Measurements from ENCODE around the gene SMURF1. TPM values are rescaled to one million over a fixed set of nuclear protein-coding genes. Genes with fewer than 3 reads are reported as not detected.

SMURF1 gene
- total RNA-seq, 1 donor from 2014 or later = 35.0 TPM

DNA sequence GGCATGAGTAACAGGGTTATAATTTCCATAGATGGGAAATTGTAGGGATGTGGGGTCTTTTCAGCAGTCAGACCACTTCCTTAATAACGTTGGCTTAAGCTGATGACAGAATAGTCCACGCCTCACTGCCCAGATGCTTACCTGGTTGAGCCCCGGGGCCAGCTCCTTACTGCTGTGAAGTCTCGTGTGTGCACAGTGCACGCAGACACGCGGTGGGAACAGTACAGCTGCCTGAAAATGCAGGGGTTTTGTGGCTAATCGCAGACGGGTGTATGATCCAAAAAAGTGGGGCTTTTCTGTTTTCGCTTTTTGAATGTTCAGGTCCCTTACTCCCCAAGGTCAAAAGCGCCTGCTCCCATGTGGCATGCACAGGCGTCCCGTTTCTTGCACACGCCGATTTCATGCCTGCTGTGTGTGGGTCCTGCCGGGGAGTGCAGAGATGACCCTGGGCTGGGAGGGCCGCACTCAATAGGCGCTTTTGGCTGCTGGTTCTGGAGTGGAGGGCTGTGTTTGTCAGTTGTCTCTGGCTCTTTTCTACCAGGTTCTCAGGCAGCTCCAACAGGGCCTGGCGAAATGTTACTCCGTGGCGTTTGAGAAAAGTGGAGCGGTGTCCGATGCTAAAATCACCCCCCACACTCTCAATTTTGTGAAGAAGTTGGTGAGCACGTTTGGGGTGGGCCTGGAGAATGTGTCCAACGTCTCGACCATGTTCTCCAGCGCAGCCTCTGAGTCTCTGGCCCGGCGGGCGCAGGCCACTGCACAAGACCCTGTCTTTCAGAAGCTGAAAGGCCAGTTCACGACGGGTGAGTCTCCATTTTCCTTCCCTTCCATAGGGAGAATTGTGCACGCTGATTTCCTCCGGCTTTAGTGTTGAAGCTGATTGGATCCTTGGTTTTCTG is 149.6 kb downstream of the SMURF1 start:
- ATAC-seq = no peak
- Histone ChIP-seq H3K4me3 (no peak overlapping the region), H3K9me3 (no peaks in the 10 kb centered on the region), H3K36me3 (peaks cover 96% of the 10 kb centered on the region), H3K27me3 (no peaks in the 10 kb centered on the region), H3K4me1 (no peaks in the 10 kb centered on the region), H3K27ac (no peak overlapping the region)
- intact Hi-C loops (cut with DNase I) = no loop called here
- TF ChIP-seq, protein P1, sequence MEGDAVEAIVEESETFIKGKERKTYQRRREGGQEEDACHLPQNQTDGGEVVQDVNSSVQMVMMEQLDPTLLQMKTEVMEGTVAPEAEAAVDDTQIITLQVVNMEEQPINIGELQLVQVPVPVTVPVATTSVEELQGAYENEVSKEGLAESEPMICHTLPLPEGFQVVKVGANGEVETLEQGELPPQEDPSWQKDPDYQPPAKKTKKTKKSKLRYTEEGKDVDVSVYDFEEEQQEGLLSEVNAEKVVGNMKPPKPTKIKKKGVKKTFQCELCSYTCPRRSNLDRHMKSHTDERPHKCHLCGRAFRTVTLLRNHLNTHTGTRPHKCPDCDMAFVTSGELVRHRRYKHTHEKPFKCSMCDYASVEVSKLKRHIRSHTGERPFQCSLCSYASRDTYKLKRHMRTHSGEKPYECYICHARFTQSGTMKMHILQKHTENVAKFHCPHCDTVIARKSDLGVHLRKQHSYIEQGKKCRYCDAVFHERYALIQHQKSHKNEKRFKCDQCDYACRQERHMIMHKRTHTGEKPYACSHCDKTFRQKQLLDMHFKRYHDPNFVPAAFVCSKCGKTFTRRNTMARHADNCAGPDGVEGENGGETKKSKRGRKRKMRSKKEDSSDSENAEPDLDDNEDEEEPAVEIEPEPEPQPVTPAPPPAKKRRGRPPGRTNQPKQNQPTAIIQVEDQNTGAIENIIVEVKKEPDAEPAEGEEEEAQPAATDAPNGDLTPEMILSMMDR (IDR thresholded peaks at IDR 0.05) = no peak
- peak; percentile 46 for DNase-seq

DNA sequence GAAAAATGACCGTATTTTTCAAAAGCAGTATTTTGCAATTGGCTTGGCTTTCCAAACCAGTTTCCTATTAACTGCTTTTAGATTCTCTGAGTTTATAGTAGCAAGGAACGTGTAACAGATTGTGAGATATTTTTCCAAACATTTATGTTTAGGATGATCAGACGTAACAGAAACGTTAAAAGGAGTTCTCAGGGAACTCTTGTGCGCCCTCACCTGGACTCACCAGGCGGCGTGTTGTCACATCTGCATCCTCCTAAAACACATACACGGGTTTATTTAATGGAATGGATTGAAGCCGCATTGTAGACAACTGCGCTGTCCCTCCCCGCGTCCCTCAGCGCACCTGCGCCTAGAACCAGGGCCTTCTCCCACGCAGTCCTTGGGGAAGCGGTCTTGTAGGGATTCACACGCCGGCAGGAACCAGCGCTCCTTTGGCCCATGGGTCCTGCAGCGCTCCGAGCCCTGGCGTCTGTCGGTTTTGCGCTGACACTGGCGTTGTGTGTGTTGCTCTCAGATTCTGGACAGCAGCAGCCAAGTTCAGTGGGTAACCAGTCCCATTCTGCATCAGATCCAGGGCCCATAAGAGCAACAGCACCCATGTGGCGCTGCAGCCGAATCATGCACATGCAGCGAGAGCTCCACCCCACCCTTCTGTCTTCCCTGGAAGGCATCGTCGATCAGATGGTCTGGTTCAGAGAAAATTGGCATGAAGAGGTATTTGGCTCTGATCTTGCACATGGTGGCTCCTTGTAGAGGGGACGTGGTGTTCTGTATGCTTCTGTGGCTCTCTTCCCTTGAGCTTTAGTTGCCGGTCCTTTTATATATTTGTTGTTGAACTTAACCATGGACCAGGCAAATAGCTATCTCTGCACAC is 150.6 kb downstream of the SMURF1 start:
- ATAC-seq (no peak), DNase-seq (peak; percentile 57)
- Histone ChIP-seq H3K27me3 (no peaks in the 10 kb centered on the region), H3K9me3 (no peaks in the 10 kb centered on the region), H3K4me3 (no peak overlapping the region), H3K36me3 (peaks cover 96% of the 10 kb centered on the region), H3K4me1 (no peaks in the 10 kb centered on the region), H3K27ac (no peak overlapping the region)
- intact Hi-C loops (cut with DNase I) = no loop called here
- TF ChIP-seq, protein P1 (IDR thresholded peaks at IDR 0.05) = no peak

- TF ChIP-seq, protein P1 (IDR thresholded peaks at IDR 0.05) = no peak
- DNase-seq (peak; percentile 21), ATAC-seq (no peak)
- H3K4me1 ChIP-seq = no peaks in the 10 kb centered on the region
- peaks cover 99% of the 10 kb centered on the region for H3K36me3 ChIP-seq
- no peak overlapping the region for H3K27ac ChIP-seq
- no peaks in the 10 kb centered on the region for H3K9me3 ChIP-seq
- intact Hi-C loops (cut with DNase I) = no loop called here
- no peak overlapping the region for H3K4me3 ChIP-seq
- H3K27me3 ChIP-seq = no peaks in the 10 kb centered on the region
These were observed 151.8 kb downstream of the SMURF1 start for GRCh38 chr7:98992076-98992475.

GRCh38 chr7:98991141-98991540 is 152.8 kb downstream of the SMURF1 start:
- H3K27me3 ChIP-seq = no peaks in the 10 kb centered on the region
- no peak overlapping the region for H3K27ac ChIP-seq
- peak; percentile 36 for DNase-seq
- H3K36me3 ChIP-seq = peaks cover 99% of the 10 kb centered on the region
- no peaks in the 10 kb centered on the region for H3K4me1 ChIP-seq
- intact Hi-C loops (cut with DNase I) = no loop called here
- TF ChIP-seq, protein P1 (IDR thresholded peaks at IDR 0.05) = no peak
- no peak for ATAC-seq
- H3K9me3 ChIP-seq = no peaks in the 10 kb centered on the region
- no peak overlapping the region for H3K4me3 ChIP-seq

- no peaks in the 10 kb centered on the region for H3K4me1 ChIP-seq
- TF ChIP-seq, protein P1 (IDR thresholded peaks at IDR 0.05) = no peak
- peaks cover 99% of the 10 kb centered on the region for H3K36me3 ChIP-seq
- intact Hi-C loops (cut with DNase I) = no loop called here
- no peak overlapping the region for H3K27ac ChIP-seq
- peak; percentile 15 for DNase-seq
- H3K4me3 ChIP-seq = no peak overlapping the region
- H3K9me3 ChIP-seq = no peaks in the 10 kb centered on the region
- H3K27me3 ChIP-seq = no peaks in the 10 kb centered on the region
- no peak for ATAC-seq
These were observed 153.6 kb downstream of the SMURF1 start for GRCh38 chr7:98990356-98990755.
